Lung microvascular endothelial cell (primary cell): ENCODE data around the gene ZNF689. TPM values are rescaled to one million over a fixed set of nuclear protein-coding genes. Genes with fewer than 3 reads are reported as not detected.
A peak's percentile ranks its signal among the peaks of the same experiment; 100 is the strongest.

Experiments
- DNase-seq, 2 donors: peaks; one replicate each; pipeline versions ENCODE4 v3.0.0 to v3.0.0-alpha.2; 2010; ENCODE audit warnings: low read depth in 2 of 2
- total RNA-seq: library from RNA; depleted of rRNA; stranded (reverse); fragments of >200 nt; gene quantifications from 2 replicates; pipeline ENCODE4 v1.2.1, GENCODE V29; 2014

ZNF689 gene
- total RNA-seq, result 3.1 and 4.0 TPM in 2 replicates

DNA sequence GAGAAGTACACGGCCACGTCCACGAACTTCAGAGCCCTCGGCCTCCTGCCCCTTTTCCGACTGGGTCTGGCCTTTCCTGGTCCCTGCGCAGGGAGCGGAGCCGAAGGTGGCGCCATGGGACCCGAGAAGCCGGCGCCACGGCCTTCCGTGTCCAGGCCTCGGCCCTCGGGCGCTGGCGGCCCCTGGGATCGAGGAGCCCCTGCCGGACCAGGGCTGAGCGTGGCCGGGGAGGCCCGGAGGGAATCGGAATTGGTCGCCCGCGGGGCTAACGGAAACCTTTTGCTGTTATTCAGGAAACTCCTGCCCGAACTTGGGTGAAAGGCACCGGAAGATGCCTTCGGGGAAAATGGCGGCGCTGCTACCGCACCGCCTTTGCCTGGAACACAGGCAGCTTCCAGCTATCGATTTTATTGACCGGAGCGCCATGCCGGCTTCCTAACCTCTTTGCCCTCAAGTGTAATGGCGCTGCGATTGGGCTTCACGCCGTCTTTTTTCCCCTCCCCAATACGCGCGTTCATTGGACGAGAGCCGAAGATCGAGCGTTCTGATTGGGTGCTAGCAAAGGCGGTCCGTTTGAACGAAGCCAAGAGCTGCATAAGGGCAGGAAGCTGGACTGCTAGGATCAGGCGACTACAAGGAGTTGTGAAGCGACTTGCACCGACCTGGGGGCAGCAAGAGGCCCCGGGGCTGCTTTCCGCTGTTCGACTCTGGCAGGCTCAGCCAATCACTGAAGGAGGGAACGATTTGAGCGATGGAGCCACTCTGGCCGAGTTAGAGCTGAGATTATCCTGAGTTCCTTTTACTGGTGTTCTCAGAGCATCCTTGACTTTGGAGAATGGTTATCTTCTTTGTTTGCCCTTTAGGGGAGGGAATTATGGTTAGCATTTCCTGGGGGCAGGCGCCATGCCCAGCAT lies at the start of gene ZNF689:
TSS of gene ZNF689 (minus strand) at position 464 of the 914 bp plus-strand sequence. CDS start at position 116, 348 bp downstream.
- DNase-seq, result peak; percentile 97

DNA sequence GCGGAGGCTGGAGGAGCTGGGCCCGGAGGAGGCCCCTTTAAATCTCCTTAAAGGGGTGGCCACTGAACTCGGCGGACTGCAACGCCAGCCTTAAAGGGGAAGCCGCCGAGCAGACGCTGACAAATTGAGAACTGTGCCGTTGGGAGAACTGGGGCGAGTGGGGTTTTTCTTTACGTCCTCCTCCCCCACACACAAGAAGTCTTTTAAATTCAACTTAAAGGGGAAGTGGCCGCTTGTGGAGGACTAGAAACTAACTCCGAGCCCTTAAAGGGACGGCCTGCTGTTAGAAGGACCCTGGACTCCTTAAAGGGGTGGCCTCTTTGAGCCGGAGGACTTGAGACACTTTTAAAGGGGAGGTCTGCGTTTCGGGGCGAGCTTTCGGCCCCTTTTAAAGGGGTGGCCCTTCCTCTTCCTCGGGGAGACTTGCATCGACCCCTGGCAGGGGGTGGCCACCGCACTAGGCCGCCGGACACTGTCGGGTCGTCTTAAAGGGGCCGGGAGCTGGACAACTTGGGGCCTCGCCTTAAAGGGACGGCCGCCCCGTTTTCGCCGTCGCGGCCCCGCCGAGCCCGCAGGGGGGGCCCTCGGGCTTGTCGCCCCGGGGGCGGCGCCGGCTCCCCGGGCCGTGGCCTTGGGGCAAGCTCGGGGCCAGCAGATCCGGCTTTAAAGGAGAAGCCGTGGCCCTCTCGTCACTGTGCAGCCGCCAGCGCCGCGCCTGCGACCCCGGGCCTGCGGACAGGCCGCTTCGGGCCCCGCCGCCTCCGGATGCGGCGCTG lies 48.7 kb upstream of the ZNF689 start:
- peak; percentile 69 to 98 for DNase-seq

DNA sequence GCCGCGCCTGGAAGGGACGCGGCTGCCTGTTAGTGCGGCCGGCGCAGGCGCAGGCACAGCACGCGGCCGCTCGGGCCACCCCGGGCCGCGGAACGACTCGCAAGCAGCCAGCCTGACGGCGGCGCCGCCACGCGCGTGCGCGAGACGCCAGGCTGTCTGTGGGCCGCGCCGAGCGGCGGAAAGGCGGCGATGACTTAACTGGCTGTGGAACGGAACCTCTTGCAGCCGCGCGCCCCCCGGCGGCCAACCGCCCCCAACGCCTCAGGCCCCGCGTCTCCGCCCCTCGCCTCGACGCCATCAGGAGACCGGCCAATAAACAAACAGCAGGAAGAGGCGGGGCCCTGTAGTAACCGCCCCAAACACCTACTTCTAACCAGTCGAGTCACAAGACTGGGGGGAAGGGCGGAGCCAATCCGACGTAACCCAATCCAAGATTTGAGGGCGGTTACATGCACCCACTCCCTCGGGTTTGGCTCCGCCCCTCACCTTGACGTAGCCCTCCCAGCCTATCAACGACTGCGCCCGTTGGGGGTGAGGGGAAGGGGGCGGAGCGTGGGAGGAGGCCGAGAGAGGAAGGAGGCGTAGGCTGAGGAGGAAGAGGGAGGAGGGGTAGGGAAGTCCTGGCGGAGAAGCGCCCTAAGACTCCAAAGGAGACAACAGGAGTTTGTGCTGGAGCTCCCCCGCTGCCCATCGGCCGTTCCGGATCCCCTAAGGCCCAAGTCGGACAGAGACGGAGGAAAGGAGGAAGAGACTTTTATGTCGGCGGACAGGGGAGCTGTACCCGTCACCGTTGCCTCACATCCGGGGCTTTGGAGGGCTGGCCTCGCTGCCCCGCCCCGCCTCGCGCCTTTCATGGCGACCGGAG lies 47.9 kb upstream of the ZNF689 start, which contains the start of gene FBRS:
TSS of gene FBRS (plus strand) at position 566 of the 865 bp plus-strand sequence. CDS start 1,088 bp downstream, outside the sequence.
- DNase-seq, result peak; percentile 100

DNA sequence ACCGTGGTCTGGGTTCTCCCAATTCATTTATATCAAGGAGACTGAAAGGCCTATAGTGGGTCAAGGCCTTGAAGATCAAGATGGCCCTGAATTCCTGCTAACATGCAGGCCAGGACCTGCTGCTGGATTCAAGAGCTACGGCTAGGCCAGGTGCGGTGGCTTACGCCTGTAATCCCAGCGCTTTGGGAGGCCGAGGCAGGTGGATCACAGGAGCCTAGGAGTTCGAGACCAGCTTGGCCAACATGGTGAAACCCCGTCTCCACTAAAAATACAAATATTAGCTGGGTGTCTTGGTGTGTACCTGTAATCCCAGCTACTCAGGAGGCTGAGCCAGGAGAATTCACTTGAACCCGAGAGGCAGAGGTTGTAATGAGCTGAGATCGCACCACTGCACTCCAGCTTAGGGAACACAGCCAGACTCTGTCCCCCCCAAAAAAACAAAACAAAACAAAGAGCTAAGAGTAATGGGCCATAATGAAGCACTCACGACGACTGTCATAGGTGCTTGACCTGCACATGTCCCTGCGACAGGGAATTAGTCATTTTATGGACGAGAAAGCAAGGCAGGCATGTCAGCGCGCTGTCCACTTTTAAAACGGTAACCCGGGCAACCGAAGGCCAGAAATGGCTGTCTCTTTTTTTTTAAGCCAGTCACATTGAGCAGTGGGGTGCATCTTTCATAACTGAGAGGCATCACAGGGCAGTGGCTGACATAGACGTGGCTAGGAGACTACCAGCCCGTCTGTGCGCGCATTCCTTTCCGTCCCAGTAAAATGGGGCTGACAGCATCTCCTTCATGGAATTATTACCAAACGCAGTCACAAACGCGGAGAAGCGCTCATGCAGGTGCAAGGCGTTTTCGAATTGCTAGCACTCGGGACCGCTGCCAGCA lies 47.0 kb upstream of the ZNF689 start:
- DNase-seq, result peak in 1 of 2 donors; percentile 66

DNA sequence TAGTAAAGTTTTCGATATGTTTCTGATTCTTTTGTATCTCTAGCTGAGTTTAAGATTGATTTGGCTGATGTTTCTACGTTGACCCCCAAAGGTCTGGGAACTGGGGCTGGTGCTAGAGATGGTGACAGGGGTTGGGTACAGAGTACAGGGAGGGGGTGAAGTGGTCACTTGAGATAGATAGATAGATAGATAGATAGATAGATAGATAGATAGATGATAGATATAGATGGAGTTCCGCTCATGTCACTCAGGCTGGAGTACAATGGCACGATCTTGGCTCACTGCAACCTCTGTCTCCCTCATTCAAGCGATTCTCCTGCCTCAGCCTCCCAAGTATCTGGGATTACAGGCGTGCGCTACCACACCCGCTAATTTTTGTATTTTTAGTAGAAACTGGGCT lies 46.2 kb upstream of the ZNF689 start:
- no peak for DNase-seq

DNA sequence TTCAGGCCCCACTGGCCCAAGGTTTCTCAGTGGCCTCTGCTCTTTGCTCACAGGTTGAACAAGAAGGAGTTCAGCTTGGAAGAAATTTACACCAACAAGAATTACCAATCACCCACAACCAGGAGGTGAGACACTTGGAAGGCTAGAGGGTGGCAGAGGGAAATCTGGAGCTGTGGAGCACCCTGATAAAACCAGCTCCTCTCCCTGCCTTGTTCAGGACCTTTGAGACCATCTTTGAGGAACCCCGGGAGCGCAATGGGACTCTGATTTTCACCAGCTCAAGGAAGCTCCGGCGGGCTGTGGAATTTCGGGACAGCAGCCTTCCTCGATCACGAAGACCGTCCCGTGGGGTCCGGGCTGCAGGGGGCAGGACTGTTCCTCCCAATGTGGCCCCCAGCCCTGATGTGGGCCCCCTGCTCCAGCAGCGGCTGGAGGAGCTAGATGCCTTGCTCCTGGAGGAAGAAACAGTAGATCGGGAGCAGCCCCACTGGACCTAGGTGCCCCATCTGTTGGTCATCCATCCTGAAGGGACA lies 45.7 kb upstream of the ZNF689 start:
- DNase-seq, result no peak

DNA sequence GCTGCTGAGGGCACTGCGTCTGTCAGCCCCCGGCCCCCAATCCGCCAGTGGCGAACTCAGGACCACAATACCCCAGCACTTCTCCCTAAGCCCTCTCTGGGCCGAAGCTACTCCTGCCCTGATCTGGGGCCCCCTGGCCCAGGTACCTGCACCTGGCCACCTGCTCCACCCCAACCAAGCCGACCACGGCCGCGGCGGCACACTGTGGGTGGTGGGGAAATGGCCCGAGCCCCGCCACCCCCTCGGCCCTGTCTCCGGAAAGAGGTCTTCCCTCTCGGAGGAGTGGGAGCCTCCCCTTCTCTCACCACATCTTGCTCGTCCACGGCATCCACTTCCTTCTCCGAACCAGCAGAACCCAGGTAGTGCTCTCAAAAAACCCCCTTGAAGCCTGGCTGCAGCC lies 44.7 kb upstream of the ZNF689 start:
- DNase-seq, result no peak

DNA sequence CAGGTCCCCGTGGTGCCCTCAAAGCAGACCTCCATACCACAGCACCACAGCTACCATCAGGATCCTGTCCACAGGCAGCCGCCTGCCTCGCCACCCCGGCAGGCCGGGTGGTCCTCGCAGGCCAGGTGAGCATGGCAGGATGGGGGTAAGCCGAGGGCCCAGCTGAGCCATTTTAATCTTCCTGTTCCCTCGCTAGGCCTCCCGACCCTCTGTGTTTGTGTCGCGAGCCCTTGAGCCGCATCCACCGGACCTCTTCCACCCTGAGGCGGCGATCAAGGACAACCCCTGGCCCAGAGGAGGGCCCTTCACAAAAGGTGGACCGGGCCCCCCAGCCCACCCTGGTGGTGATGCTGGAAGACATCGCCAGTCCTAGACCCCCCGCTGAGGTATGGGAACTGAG lies 42.5 kb upstream of the ZNF689 start:
- DNase-seq, result no peak

DNA sequence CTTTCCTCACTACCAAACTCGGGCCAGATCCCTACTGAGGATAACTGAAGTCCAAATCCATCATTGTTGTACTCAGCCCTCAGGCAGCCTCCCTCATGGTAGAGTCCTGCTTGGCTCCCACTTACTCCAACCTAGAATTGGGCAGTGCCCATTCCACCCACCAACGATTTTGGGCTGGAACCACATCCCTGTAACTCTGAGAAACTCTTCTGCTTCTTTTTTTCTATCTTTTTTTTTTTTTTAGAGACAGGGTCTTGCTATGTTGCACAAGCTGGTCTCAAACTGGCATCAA lies 41.8 kb upstream of the ZNF689 start:
- no peak for DNase-seq

DNA sequence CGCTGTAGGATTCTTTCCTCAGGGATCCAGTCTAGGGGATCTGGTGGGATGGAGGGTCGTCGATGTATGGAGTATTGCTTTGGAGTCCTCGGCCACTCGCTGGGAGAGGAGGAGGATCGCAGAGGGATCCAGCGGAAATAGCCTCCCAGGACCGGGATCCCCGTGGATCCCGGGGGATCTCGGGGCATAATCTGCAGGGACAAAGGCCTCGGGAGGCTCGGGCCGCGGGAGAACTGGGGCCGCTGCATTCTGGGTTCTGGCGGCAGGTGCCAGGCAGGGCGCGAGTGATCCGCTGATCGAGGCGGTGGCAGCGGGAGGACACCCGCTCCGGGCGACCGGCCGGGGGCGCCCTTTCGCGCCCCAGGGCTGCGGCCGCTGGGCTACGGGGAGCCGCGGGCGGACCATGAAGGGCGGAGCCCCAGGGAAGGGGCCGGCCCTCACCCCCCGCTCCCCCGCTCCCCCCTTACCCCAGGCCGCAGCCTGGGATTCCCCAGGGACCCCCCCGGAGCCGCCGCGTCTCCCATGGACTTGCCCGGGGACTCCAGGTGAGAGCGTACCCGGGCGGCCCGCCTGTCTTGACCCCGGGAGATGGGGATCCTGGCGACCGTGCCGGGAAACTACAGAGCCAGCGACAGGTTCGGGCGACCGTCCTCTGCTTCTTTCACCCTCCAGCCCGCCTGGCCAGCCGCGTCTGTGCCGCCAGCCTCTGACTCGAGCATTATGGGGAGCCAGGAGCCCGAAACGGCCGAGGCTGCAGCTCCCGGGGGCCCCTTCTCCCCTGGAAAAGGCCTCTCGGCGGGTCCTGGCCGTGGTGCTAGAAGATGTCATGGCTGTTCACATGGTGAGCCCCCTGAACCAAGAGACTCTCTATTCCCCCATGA lies 41.2 kb upstream of the ZNF689 start:
- DNase-seq, result peak; percentile 75 to 78

DNA sequence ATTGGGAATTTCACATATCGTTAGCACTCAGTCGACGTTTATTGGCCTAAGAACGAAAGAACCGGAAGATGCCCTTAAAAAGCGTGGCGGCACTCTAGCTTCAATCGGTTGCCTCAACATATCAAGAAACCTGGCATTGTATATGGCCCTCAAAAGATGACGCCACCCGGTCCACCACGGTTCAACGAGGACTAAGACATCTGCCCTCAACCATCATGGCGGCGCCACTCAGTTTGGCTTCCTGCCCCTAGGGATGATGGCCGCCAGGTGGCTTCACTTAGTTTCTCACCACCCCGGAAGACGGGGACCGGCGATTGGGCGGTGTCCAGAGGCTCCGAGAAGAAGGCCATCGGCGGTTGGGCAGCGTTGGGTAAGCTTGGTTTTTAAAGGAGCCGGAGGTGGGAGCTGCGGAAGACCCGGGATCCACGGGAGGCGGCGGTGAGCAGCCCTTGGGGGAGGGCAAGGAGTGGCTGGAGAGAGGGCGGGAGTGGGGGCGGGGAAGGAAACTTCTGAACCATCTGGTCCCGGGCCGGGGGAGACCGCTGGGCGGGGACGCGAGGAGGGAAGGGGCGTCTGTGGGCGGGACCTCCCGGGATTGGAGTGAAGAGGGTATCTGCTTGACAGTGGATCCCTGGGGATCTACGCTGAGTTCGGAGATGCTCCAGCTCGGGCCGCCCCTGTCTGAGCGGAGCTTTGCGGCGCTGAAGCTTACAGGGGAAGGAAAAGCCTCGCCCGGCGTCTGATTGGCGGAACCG lies 40.4 kb upstream of the ZNF689 start, which contains the start of gene PRR14:
TSS of gene PRR14 (plus strand) at position 592 of the 755 bp plus-strand sequence. CDS start 686 bp downstream, outside the sequence.
- DNase-seq, result peak; percentile 99 to 100

DNA sequence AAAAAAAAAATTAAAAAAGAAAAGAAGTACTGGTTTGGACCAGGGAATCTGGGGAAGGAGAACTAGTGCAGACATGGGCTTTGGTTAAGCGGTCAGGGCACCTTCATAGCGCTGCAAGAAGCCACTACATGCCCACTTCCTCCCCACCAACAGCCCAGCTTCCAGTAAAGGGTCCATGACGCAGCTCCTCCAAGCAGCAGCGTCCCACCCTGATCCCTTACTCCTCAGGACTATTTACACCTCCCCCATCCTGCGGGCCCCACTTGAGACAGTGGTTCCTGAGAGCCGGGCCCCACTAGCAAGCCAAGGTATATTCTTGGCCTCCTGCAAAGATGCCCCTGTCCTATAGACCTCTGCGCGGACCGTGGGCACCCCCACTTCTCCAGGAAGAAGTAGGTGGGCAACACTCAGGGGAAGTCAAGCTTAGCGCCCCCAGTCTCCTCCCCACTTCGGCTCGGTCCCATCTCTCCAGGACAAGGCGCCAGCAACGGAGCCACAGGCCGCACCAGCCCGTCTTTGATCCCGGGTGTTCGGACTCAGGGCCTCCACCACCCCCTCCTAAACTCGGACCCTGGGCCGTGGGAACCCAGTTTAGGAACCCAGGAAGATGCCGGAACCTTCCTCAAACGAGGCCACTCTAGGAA lies 39.7 kb upstream of the ZNF689 start:
- DNase-seq, result peak in 1 of 2 donors; percentile 17

DNA sequence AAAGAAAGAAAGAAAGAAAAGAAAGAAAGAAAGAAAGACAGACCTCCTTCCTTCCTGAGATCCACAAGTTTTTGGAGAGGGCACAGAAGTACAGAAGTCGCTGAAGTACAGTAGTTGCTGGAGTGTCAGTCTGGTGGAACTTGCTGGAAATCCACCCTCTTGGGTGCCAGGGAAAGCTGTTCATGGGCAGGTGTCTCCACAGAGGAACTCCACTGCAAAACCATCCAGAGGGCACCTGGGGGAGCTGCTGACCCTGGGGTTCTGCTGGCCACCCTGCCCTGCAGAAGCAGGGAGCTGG lies 37.0 kb upstream of the ZNF689 start:
- DNase-seq, result no peak

DNA sequence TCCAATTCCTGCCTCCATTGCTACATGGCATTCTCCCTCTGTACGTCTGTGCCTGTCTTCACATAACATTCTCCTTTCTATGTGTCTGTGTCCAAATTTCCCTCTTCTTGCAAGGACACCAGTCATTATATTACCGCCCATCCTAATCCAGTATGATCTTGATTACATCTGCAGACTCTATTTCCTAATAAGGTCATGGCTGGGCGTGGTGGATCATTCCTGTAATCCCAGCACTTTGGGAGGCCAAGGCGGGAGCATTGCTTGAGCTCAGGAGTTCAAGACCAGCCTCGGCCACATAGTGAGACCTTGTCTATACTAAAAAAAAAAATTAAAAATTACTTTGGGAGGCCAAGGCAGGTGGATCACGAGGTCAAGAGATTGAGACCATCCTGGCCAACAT lies 35.5 kb upstream of the ZNF689 start:
- no peak for DNase-seq

DNA sequence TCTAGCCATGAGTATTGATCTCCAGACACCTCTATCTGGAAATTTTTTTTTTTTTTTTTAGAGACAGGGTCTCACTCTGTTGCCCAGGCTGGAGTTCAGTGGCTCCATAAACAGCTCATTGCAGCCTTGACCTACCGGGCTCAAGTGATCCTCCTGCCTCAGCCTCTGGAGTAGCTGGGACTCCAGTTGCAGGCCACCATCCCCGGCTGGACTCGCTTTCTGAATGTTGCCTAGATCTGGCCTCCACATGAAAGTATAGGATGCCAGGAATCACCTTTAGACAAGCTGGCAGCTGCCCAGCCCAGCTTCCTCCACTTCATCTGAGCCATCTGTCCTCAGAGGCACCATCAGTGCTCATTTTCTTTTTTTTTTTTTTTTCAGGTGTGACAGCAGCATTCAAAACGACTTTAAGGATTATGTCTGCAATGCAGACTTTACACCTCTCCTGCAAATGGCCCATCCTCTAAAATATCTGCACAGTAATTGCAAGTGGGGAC lies 34.2 kb upstream of the ZNF689 start:
- DNase-seq, result no peak

DNA sequence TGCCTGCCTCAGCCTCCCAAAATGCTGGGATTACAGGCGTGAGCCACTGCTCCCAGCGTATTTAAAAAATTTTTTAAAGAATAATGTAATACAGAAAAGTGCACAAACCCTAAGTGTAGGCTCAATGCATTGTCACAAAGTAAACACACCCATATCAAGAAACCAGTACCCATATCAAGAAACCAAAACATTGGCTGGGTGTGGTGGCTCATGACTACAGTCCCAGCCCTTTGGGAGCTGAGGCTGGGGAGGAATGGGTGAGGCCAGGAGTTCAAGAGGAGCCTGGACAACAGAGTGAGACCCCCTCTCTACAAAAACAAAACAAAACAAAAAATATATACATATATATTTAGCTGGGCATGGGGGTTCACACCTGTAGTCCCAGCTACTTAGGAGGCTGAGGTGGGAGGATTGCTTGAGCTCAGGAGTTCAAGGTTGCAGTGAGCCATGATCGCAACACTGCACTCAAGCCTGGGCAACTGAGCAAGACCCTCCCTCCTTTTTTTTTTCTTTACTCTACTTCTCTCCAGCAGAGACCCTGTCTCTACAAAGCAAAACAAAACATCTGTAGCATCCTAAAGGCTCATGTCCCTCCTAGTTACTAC lies 31.3 kb upstream of the ZNF689 start:
- DNase-seq, result no peak

DNA sequence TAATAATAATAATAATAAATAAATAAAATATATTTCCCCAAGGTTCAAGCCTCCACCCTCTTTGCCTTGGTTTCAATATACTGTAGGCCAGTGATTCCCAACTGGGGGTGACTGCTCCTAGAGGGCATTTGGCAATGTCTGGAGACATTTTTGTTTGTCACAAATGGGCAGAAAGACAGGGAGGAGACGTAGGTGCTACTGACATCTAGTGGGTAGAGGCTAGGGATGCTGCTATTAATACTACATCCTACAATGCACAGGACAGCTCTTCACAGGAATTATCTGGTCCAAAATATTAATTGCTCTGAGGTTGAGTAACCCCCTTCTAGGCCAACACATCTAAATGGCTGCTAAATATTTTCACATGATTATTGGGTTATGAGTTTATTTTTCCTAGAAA lies 27.8 kb upstream of the ZNF689 start:
- DNase-seq, result peak; percentile 58 to 66
